K562 (cell line): Measurements from ENCODE around the gene KCNQ2. TPM values are rescaled to one million over a fixed set of nuclear protein-coding genes. Genes with fewer than 3 reads are reported as not detected.

ENCODE experiments used
- ATAC-seq: fragments of 200-7000 bp; cut with Tn5 transposase; 3 replicates; pipeline ENCODE4 v1.9.1; 2020; ENCODE audit warnings: moderate library complexity
- BruUV-seq: library from RNA; stranded (reverse); fragments of 400-500 nt; replicated peaks from 2 replicates; lab custom pipeline; 2021; lab: Mats Ljungman, UMichigan
- CTCF ChIA-PET: fragments of 300-600 bp; formaldehyde crosslinking; extraction: SDS; loops from one replicate; lab custom pipeline; 2021; ENCODE audit warnings: low intra/inter-chr PET ratio; lab: Yijun Ruan, JAX
- POLR2A ChIA-PET: fragments of 300-600, 350-650 bp; sonication (Branson Sonifier 250); formaldehyde crosslinking; extraction: SDS; loops from one replicate; lab custom pipeline; 2021; ENCODE audit warnings: antibody characterized with exemption, inconsistent platforms; lab: Yijun Ruan, JAX
- DNase-seq, 4 experiments: peaks; one replicate each; pipeline versions ENCODE4 v3.0.0 to v3.0.0-alpha.2; 2011 to 2018; ENCODE audit warnings: low spot score in 3 of 4, mixed read lengths in 3 of 4; ENCODE audit errors: extremely low read depth in 1 of 4
- FAIRE-seq: peaks from 2 replicates; lab custom pipeline; 2011; peaks lifted over from hg19 to GRCh38; lab: Jason Lieb, UNC
- H2AFZ ChIP-seq: 2 replicates; pipeline ENCODE4 v1.6.0; 2011; ENCODE audit warnings: low read depth, low read length, control low read depth, inconsistent platforms
- H3K27ac ChIP-seq: fragments of 200-600 bp; 3 replicates; pipeline ENCODE4 v1.8.0; 2011; ENCODE audit warnings: low read depth, mild to moderate bottlenecking, control low read depth, inconsistent platforms, low read length, moderate library complexity, mixed read lengths; ENCODE audit errors: extremely low read depth
- H3K27me3 ChIP-seq, 2 experiments: fragments of 300-600 bp in 1 of 2; 2 replicates in 1 of 2; 3 replicates in 1 of 2; pipeline versions ENCODE4 v1.6.0 to v1.8.0; 2011; ENCODE audit warnings: inconsistent platforms in 2 of 2, low read length in 2 of 2, mild to moderate bottlenecking in 1 of 2, mixed read lengths in 1 of 2, moderate library complexity in 1 of 2; ENCODE audit not compliant: control insufficient read depth in 2 of 2, insufficient read depth in 2 of 2
- H3K36me3 ChIP-seq: fragments of 300-600 bp; 3 replicates; pipeline ENCODE4 v1.8.0; 2011; ENCODE audit warnings: mild to moderate bottlenecking, low read length, inconsistent platforms; ENCODE audit not compliant: control insufficient read depth, insufficient read depth
- H3K4me1 ChIP-seq, 2 experiments: fragments of 200-600 bp in 1 of 2; replicated peaks in 1 of 2; 2 replicates in 1 of 2; 3 replicates in 1 of 2; pipeline versions ENCODE4 v1.5.1 to v1.8.0; 2011; ENCODE audit warnings: inconsistent platforms in 2 of 2, low read length in 2 of 2, mild to moderate bottlenecking in 1 of 2, mixed read lengths in 1 of 2, moderate library complexity in 1 of 2; ENCODE audit not compliant: control insufficient read depth in 2 of 2, insufficient read depth in 2 of 2
- H3K4me2 ChIP-seq: 2 replicates; pipeline ENCODE4 v1.6.1; 2011; ENCODE audit warnings: low read length, control low read depth, inconsistent platforms, mixed read lengths; ENCODE audit not compliant: insufficient read depth
- H3K4me3 ChIP-seq: fragments of 200-600 bp; sonication (generic), shearing (Covaris generic); 2 replicates; pipeline ENCODE4 v1.5.1; 2016; ENCODE audit warnings: control low read depth, inconsistent platforms
- H3K79me2 ChIP-seq: fragments of 200-600 bp; 3 replicates; pipeline ENCODE4 v1.8.0; 2011; ENCODE audit warnings: low read length, inconsistent platforms; ENCODE audit not compliant: control insufficient read depth, insufficient read depth
- H3K9ac ChIP-seq, 2 experiments: 2 replicates each; pipeline versions ENCODE4 v1.6.0 to v1.6.1; 2011; ENCODE audit warnings: low read depth in 2 of 2, low read length in 2 of 2, control low read depth in 1 of 2, inconsistent platforms in 1 of 2, mild to moderate bottlenecking in 1 of 2, mixed read lengths in 1 of 2; ENCODE audit not compliant: insufficient read depth in 1 of 2
- H3K9me1 ChIP-seq: one replicate; pipeline ENCODE4 v1.6.0; 2011; ENCODE audit warnings: inconsistent platforms, mild to moderate bottlenecking, low read length, moderate library complexity; ENCODE audit not compliant: control insufficient read depth, insufficient read depth
- H3K9me3 ChIP-seq: replicated peaks from 2 replicates; pipeline ENCODE4 v1.5.1; 2011; ENCODE audit warnings: low read depth, low read length, inconsistent platforms; ENCODE audit not compliant: control insufficient read depth, insufficient read depth
- H4K20me1 ChIP-seq: replicated peaks from 2 replicates; pipeline ENCODE4 v1.6.1; 2011; ENCODE audit warnings: low read length, inconsistent platforms, mixed read lengths; ENCODE audit not compliant: control insufficient read depth, insufficient read depth
- CBFB ChIP-seq: sonication (generic); formaldehyde crosslinking; IDR thresholded peaks from 2 replicates; pipeline ENCODE4 v1.4.0; 2020; ENCODE audit warnings: mild to moderate bottlenecking, missing genetic modification reagents
- HNRNPUL1 ChIP-seq: fragments of 200-400 bp; formaldehyde crosslinking; IDR thresholded peaks from 2 replicates; pipeline ENCODE4 v1.6.1; 2017; ENCODE audit warnings: low read length
- POLR2G ChIP-seq: fragments of 200-400 bp; formaldehyde crosslinking; IDR thresholded peaks from 2 replicates; pipeline ENCODE4 v1.6.1; 2017; ENCODE audit warnings: low read depth, mild to moderate bottlenecking, antibody characterized with exemption, low read length, moderate library complexity
- SMAD1 ChIP-seq: fragments of 150-350 bp; IDR thresholded peaks from 2 replicates; pipeline ENCODE4 v1.6.1; 2014; ENCODE audit warnings: low read length, low read depth; ENCODE audit not compliant: partially characterized antibody
- TGIF2 ChIP-seq: sonication (generic); formaldehyde crosslinking; IDR thresholded peaks from 2 replicates; pipeline ENCODE4 v1.8.1; 2022; ENCODE audit warnings: mild to moderate bottlenecking, missing genetic modification reagents, moderate library complexity
- ZNF57 ChIP-seq: fragments of 450-650 bp; formaldehyde crosslinking; IDR thresholded peaks from 2 replicates; pipeline ENCODE4 v1.4.0; 2020; ENCODE audit warnings: mild to moderate bottlenecking, moderate library complexity
- WGBS: fragments of 100-300 bp; shearing (Covaris generic); methylation state at CpG from one replicate; pipeline ENCODE4 v1.1.6; 2016; ENCODE audit warnings: low coverage, mixed read lengths; ENCODE audit not compliant: insufficient coverage; ENCODE audit errors: missing lambda C conversion rate; 5-methylcytosine and 5-hydroxymethylcytosine counted together
- in situ Hi-C: fragments of 300-500 bp; cut with MboI; formaldehyde crosslinking; loops from 4 replicates; pipeline ENCODE4 v1.15.0; 2018; ENCODE audit warnings: inconsistent platforms, mixed read lengths
- intact Hi-C: fragments of 100-400 bp; cut with micrococcal nuclease; formaldehyde crosslinking; loops from 2 replicates; pipeline ENCODE4 v1.14.2; 2022
- polyA plus RNA-seq, 8 experiments: library from polyadenylated mRNA; depleted of rRNA in 4 of 8; stranded (reverse) in 5 of 8; unstranded in 3 of 8; fragments of >200 nt; fragmentation: Nextera tagmentation in 2 of 8; fragmentation: Illumina TruSeq in 1 of 8; extraction: Ambion mirVana in 2 of 8; extraction: Trizol in 1 of 8; gene quantifications; 2 replicates each; pipeline versions ENCODE4 v1.2.1 to v1.2.3, GENCODE V29; 2011 to 2014; ENCODE audit warnings: inconsistent platforms in 1 of 8, missing spikeins in 1 of 8
- total RNA-seq, 7 experiments: library from RNA; depleted of rRNA in 6 of 7; stranded (reverse); fragments of >200 nt in 6 of 7; fragmentation: Illumina TruSeq in 2 of 7; extraction: Trizol in 2 of 7; gene quantifications; 2 replicates each; pipeline versions ENCODE4 v1.2.1 to v1.2.3, GENCODE V29; 2011 to 2021; ENCODE audit warnings: low replicate concordance in 1 of 7
- TF ChIP-seq, protein P1 (sequence below): IDR thresholded peaks from 2 replicates; pipeline ENCODE4 v1.6.1; 2012; ENCODE audit warnings: low read depth, low read length, improper control_type of control experiment, borderline replicate concordance

Gene KCNQ2
- total and polyA plus RNA-seq, 9 of the 15 experiments (the other 6 are each of a cell fraction or from before 2014, with no cell fraction given) = 0.13 to 0.16 TPM; not detected in 7

GRCh38 chr20:63494084-63494419 lies 21.6 kb upstream of the KCNQ2 start:
- intact Hi-C loops = no loop called here
- TF ChIP-seq SMAD1 (no peak), HNRNPUL1 (no peak), TGIF2 (no peak), POLR2G (0 out of 2 replicates have a peak, but pooled peaks have one; percentile 14), ZNF57 (CRISPR knock-in tag) (no peak), CBFB (no peak)
- TF ChIP-seq, protein P1, sequence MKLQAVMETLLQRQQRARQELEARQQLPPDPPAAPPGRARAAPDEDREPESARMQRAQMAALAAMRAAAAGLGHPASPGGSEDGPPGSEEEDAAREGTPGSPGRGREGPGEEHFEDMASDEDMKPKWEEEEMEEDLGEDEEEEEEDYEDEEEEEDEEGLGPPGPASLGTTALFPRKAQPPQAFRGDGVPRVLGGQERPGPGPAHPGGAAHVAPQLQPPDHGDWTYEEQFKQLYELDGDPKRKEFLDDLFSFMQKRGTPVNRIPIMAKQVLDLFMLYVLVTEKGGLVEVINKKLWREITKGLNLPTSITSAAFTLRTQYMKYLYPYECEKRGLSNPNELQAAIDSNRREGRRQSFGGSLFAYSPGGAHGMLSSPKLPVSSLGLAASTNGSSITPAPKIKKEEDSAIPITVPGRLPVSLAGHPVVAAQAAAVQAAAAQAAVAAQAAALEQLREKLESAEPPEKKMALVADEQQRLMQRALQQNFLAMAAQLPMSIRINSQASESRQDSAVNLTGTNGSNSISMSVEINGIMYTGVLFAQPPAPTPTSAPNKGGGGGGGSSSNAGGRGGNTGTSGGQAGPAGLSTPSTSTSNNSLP = no peak
- H3K79me2 ChIP-seq = no peaks in the 10 kb centered on the region
- H3K9ac ChIP-seq = no peak overlapping the region
- peaks cover 12% of the 10 kb centered on the region for H4K20me1 ChIP-seq
- peaks cover 0 to 56% of the 10 kb centered on the region in 2 experiments; a peak in 3 of 5 replicates for H3K4me1 ChIP-seq
- H2AFZ ChIP-seq = no peak overlapping the region
- FAIRE-seq (no peak), ATAC-seq (no peak), DNase-seq (no peak)
- H3K27me3 ChIP-seq = no peaks in the 10 kb centered on the region
- POLR2A ChIA-PET = interaction anchor here (0.5 to 1.2 kb wide), 4 partner anchors 9 to 37 kb away, joined by 3 to 6 read pairs (median 3); no protein-coding TSS in a partner anchor
- no peaks in the 10 kb centered on the region for H3K9me3 ChIP-seq
- no peak overlapping the region for H3K4me3 ChIP-seq
- no TSS peak for BruUV-seq
- in situ Hi-C loops = no loop called here
- no peaks in the 10 kb centered on the region for H3K36me3 ChIP-seq
- 32% methylated on average over 7 of the region's 7 CpGs for WGBS
- H3K4me2 ChIP-seq = no peak overlapping the region
- H3K9me1 ChIP-seq = no peaks in the 10 kb centered on the region
- no peak overlapping the region for H3K27ac ChIP-seq
- CTCF ChIA-PET = no interaction called here
